Fibroblast of pulmonary artery (primary cell): Measurements from ENCODE around the gene OR1I1.

Experiments
- DNase-seq: peaks from one replicate; pipeline ENCODE4 v3.0.0-alpha.2; 2010; ENCODE audit warnings: low read depth
- H3K4me3 ChIP-seq: replicated peaks from 2 replicates; pipeline ENCODE4 v1.5.1; 2011; ENCODE audit warnings: low read depth, mild to moderate bottlenecking, control low read depth, low read length, moderate library complexity
- TF ChIP-seq, protein P1 (sequence below): IDR thresholded peaks from 2 replicates; pipeline ENCODE4 v1.5.1; 2011; ENCODE audit warnings: mild to moderate bottlenecking, control low read depth, low read length, inconsistent platforms; ENCODE audit errors: missing control alignments

The OR1I1 gene

GRCh38 chr19:15107061-15108010 is 25.3 kb downstream of the OR1I1 start, which contains the start of gene SYDE1:
TSS of gene SYDE1 (plus strand) at chr19:15107401. CDS start at chr19:15107434, 33 bp downstream.
- peak; percentile 68 for DNase-seq
- peak within 1 kb of the TSS; percentile 81 for H3K4me3 ChIP-seq
- TF ChIP-seq, protein P1, sequence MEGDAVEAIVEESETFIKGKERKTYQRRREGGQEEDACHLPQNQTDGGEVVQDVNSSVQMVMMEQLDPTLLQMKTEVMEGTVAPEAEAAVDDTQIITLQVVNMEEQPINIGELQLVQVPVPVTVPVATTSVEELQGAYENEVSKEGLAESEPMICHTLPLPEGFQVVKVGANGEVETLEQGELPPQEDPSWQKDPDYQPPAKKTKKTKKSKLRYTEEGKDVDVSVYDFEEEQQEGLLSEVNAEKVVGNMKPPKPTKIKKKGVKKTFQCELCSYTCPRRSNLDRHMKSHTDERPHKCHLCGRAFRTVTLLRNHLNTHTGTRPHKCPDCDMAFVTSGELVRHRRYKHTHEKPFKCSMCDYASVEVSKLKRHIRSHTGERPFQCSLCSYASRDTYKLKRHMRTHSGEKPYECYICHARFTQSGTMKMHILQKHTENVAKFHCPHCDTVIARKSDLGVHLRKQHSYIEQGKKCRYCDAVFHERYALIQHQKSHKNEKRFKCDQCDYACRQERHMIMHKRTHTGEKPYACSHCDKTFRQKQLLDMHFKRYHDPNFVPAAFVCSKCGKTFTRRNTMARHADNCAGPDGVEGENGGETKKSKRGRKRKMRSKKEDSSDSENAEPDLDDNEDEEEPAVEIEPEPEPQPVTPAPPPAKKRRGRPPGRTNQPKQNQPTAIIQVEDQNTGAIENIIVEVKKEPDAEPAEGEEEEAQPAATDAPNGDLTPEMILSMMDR = no peak

DNA sequence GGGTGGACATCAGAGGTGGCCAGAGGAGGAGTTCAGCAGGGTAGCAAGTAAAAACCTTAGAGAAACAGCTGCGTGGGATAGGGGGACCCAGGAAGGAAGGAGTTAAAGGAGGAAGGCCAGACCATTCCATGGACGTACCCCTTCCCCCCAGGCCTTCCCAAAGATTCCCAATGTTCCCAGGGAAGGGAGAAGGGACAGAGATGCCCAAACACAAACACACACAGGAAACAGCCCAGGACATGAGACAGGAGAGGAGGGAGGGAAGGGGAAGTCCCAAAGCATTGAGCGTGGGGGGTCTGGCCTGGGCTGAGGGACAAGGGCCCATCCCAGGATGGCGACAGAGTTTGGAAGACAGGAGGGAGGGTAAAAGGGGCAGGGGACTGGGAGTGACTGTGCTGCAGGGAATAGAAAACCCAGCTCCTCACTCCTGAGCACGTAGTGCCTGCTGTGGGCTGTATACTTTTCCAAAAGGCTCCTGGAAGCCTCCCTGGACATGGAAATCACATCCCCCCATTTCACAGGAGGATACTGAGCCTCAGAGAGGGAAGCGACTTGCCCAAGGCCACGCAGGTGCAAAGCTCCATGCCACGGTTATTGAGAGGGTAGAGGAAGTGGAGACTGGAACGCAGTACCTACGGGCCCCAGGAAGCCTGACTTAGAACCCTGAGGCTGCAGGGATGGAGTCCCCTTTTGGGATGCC is 26.3 kb downstream of the OR1I1 start:
- TF ChIP-seq, protein P1 = no peak
- DNase-seq = no peak
- peak overlapping the region; percentile 81 for H3K4me3 ChIP-seq

- DNase-seq = no peak
- peak overlapping the region; percentile 81 for H3K4me3 ChIP-seq
- TF ChIP-seq, protein P1 = no peak
Observed at GRCh38 chr19:15108845-15109767, 27.1 kb downstream of the OR1I1 start.

- DNase-seq = no peak
- TF ChIP-seq, protein P1 = no peak
- H3K4me3 ChIP-seq = no peak overlapping the region
Observed at GRCh38 chr19:15109768-15110417, 27.9 kb downstream of the OR1I1 start.

GRCh38 chr19:15110418-15110815 is 28.4 kb downstream of the OR1I1 start:
- no peak for DNase-seq
- no peak overlapping the region for H3K4me3 ChIP-seq
- TF ChIP-seq, protein P1 = no peak

- DNase-seq = no peak
- TF ChIP-seq, protein P1 = no peak
- H3K4me3 ChIP-seq = no peak overlapping the region
Observed at GRCh38 chr19:15111758-15112157, 29.7 kb downstream of the OR1I1 start.
